GM21786 (cell line): ENCODE results near the gene YIF1B.
A peak's percentile ranks its signal among the peaks of the same experiment; 100 is the strongest.

Experiments
- ATAC-seq: cut with Tn5 transposase; IDR thresholded peaks from one replicate; pipeline ENCODE4 v1.9.1; 2021; ENCODE audit not compliant: unreplicated experiment

YIF1B gene

DNA sequence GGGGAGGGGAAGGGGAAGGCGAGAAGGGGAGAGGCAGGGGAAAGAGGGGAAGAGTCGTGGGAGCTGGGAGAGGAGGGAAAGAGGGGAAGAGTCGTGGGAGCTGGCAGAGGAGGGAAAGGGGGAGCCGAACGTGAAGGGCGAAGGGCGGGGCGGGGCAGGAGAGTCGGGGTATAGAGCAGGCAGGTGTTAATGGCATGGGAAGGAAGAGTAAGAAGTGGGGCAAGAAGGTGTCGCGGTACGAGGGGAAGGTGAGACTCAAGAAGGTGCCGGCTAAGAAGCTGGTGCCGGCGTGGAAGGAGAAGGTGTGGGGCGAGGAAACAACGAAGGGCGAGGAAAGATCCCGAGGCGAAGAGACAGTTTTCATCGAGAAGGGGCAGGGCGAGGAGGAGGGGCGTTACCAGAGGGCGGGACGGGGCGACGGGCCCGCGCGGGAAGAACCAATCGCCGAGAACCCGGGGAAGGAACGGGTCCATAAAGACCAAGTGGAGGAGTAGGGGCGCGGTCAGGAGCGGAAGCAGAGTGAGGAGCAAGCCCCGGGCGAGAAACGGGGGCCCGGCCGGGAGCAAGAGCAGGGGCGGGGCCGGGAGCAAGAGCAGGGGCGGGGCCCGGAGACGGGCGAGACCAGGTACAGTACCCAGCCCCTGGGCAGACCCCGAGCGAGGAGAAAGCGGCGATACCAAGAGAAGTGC lies 20.3 kb upstream of the YIF1B start:
- ATAC-seq: peak; percentile 59

DNA sequence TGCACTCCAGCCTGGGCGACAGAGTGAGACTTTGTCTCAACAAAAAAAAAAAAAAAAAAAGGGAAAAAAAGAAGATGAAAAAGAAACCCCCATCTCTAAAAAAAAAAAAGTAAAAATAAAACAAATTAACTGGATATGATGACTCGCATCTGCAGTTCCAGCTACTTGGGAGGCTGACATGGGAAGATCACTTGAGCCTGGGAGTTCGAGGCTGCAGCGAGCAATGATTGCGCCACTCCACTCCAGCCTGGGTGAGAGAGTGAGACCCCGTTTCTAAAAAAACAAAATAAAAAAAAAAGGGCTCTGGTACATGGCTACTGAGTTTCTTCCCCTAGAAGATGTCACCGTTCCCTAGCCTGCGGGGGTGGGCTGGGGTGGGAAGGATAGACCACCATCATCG lies 17.5 kb upstream of the YIF1B start:
- ATAC-seq: no peak

DNA sequence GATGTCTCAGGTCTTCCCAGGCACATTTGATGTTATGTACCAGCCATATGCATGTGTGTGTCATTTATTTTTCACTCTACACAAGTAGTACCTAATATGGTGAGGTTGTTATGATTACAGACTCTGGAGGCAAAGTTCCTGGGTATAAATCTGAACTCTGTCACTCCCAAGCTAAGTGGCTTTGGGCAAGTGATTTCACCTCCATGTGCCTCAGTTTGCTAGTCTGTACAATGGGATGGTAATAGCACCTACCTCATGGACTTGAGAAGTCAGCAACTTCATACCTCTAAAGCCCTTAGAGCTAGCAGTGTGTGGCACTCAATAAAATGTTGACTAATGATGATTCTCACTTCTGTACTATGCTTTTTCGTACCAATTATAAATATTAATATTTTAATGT lies 16.0 kb upstream of the YIF1B start:
- no peak for ATAC-seq

DNA sequence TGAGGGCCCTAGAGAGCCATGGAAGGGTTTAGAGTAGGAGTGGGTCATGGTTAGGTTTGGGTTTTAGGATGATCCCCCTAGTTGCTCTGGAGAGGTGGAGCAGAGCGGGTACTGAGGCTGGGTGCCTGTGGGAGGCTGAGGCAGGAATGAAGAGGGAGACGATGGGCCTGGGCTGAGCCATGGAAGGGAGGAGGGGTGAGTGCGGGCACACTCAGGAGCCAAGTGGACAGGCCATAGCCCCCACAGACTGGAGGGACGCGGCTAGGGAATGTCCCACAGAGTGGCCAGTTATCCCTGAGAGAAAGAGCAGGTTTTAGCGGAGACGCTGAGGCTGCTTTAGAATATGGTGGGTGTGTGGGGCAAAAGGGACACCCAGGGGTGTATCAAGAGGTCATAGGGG lies 13.9 kb upstream of the YIF1B start:
- no peak for ATAC-seq

DNA sequence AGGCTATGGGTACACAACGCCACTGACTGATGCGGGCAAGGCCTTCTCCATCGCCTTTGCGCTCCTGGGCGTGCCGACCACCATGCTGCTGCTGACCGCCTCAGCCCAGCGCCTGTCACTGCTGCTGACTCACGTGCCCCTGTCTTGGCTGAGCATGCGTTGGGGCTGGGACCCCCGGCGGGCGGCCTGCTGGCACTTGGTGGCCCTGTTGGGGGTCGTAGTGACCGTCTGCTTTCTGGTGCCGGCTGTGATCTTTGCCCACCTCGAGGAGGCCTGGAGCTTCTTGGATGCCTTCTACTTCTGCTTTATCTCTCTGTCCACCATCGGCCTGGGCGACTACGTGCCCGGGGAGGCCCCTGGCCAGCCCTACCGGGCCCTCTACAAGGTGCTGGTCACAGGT lies 10.8 kb upstream of the YIF1B start:
- no peak for ATAC-seq

DNA sequence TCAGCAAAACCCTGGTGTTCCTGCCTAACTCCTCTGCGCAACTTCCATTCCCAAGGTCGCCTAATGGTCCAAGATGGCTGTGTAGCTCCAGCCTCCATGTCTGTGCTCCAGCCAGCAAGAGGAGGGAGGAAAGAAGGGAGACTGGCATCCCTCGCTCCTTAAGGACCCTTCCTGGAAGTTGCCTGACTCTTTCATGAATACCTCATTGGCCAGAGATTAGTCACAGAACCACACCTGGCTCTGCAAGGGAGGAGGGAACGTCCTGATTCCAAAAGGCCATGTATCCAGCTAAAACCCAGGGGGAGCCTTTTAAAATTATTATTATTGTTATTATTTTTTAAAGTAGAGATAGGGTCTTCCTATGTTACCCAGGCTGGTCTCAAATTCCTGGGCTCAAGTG lies 8.7 kb upstream of the YIF1B start:
- no peak for ATAC-seq

DNA sequence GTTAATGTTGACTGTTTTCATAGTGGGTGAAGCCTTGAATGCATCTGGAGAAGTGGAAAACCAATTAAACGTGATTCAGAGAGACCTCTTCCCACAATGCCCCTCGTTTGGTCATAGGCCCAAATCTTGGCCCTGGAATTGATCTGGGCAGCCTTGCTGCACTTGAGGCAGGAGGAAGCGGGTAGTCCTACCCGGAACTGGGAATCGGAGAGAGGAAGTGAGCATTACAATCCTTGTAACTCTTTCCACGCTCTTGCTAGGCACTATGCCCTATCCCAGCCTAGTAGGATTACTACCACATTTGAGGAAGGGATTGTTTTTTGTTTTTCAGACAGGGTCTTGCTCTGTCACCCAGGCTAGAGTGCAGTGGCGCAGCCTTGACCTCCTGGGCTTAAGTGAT lies 7.5 kb upstream of the YIF1B start:
- ATAC-seq: no peak

DNA sequence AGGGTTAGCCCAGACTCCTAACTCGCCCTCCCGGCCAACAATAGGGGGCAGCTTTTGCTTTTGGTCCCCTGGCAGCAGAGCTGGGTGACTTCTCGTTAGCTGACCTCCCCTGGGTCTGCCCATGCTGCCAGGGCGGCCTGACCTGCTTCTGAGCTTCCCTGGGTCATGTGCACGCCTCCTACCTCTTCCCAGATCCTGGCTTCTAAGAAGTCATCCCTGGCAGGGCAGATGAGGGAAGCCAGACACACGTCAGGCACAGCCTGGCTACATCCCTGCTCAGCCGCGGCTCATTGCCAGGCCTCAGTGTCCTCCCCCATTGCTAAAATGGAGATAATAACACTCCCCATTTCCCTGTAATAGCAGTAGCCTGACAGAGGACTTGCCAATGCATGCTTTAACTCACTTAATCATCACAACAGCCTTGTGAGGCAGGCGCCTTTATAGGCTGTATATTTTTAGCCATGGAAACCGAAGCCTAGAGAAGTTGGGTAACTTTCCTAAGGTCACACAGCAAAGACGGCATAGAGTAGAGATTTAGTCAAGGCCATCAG lies 6.0 kb upstream of the YIF1B start:
- ATAC-seq: no peak

DNA sequence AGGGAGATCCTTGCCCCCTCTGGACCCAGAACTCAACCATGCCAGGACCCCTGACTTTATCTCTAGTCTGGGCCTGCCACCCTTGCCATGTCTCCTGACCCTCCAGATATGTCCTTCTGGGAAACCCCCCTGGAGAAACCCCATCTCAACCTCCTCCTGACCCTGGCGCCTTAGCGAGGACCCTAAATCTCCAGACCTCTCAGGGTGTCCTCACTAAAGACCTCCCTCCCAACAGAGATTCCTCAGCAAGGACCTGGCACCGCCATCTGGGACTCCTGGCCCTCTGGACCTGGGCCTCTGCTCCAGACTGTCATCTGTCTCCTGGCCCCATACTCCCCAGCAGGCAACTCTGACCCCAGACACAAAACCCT lies 5.2 kb upstream of the YIF1B start:
- ATAC-seq: no peak

DNA sequence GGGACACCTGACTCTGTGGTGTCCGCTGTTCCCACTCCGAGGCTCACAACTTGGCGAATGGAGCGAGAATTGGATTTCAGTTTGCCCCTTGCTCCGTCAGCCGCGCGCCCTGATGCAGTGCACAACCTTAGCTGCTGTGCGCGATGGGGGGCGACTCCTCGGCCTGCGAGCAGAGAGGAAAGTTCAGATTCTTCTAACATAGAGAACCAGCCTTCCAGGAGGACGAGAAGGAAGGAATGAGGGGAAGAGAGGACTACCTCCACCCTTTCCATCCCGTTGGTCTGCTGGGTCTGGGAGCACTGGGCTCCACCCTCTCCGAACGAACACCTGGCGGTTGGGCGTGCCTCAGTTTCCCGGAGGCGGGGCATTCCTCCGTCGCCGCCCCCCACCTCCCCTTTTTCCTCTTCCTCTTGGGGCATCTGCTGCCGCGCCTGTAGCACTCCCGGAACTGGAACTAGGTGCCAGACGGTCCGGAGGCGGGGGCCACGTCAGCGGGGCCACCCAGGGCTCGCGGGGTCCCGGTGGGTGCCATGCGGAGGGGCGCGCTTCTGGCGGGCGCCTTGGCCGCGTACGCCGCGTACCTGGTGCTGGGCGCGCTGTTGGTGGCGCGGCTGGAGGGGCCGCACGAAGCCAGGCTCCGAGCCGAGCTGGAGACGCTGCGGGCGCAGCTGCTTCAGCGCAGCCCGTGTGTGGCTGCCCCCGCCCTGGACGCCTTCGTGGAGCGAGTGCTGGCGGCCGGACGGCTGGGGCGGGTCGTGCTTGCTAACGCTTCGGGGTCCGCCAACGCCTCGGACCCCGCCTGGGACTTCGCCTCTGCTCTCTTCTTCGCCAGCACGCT lies 3.9 kb upstream of the YIF1B start, which contains the start of gene KCNK6:
KCNK6 (plus strand) TSS at position 425 of the 838 bp plus-strand sequence; CDS start at position 531, 106 bp downstream.
- no peak for ATAC-seq

DNA sequence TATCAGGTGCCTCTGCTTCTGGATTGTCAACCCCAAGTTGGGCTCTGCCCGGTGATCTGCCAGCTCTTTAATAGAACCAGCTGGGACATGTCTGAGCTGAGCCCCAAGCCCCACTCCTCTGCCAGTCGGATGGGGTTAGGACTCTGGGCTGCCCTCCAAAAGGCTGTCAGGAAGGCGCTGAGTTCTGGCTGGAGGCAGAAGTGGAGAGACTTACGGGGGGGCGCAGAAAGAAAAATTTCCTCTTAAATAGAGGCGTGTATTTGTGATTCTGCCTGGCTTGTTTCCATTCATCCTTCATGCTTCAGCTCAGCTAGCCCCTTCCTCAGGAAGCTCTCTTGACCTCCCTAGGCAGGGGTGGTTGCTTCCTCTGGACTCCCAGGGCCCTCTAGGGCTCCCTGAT lies 2.9 kb upstream of the YIF1B start:
- ATAC-seq: no peak

DNA sequence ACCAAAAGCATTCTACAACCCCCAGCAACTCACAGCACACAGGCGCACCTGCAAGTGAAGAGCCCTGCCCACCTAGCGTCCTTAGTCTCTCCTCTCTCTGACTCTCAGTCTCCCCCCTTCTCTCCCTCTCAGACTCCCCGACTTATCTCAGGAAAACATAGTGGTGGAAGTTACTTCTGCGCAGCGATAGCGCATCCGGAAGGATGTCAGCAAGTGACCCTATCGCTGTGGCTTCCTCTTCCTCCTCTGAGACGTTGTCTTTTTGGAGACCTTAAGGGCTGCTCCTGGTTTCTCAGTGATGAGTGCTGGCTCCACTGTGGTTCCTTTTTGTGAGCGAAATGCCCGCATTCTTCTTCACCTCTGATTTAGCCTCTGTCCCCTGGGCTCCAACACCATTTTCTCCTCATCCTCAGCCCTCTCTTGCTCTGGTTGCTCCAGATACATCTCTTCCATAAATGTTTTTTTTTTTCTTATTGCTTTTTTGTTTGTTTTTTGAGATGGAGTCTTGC lies 1.4 kb upstream of the YIF1B start:
- no peak for ATAC-seq

DNA sequence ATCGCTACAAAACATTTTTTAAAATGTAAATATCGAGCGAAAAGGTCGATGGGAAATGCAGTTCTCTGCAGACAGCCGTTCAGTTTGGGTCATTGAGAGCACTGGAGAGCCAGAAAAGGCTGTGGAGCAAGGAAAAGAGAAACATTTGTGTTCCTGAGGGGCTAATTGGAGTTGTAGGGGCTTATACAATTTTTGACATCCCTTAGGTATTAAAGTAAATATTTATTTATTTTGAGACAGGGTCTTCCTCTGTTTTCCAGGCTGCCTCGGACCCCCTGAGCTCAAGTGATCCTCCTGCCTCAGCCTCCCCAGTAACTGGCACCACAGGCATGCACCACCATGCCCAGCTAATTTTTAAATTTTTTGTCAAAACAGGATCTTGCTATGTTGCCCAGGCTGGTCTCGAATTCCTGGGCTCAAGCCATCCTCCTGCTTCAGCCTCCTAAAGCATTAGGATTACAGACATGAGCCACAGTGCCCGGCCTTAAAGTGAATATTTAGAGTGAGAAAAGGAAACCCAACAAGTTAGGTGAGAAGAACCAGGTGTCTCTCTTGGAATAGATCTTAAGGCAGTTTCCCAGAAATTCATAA lies 825 bp upstream of the YIF1B start:
- ATAC-seq: no peak

DNA sequence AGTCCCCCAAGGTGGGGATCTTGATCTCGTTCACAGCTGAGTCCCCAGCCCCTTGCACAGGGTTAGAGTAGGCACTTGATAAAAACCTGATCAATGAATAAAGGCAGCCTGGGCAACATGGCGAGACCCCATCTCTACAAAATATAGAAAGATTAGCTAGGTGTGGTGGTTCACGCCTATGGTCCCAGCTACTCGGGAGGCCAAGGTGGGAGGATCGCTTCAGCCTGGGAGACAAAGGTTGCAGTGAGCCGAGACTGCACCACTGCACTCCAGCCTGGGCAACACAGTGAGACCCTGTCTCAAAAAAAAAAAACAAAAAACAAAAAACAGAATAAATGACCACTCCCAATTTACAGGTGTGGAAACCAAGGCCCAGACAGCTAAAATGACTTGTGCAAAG lies 4.8 kb downstream of the YIF1B start:
- no peak for ATAC-seq

DNA sequence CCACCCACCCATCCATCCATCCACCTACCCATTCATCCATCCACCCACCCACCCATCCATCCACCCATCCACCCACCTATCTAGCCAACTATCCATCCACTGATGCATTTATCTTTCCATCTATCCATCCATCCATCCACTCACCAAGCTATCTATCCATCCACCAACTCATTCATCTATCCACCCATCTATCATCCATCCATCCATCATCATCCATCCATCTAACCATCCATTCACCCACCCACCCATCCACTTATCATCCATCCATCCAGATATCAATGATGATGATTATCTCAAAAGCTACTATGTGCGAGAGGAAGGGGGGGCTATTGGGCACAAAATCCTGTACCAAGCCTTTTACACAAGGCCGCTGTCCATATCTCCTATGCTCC lies 5.5 kb downstream of the YIF1B start:
- no peak for ATAC-seq

DNA sequence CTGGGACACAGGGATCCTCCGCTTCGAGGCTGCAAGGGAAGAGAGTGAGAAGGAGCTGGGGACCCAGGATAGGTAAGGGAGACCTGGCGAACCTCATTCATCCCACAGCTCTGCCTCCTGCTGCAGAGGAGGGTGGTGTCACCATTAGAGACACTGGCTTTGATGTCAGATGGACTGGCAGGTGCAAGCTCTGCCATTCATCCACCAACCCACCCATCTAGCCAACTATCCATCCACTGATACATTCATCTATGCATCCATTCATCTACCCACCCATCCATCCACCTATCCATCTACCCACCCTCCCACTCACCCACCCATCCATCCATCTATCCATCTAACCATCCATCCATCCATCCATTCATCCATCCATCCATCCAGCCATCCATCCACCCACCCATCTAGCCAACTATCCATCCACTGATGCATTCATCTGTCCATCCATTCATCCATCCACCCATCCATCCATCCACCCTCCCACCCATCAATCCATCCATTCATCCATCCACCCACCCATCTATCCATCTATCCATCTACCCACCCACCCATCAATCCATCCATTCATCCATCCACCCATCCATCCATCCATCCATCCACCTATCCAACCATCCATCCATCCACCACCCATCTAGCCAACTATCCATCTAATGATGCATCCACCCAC lies 6.0 kb downstream of the YIF1B start:
- no peak for ATAC-seq

DNA sequence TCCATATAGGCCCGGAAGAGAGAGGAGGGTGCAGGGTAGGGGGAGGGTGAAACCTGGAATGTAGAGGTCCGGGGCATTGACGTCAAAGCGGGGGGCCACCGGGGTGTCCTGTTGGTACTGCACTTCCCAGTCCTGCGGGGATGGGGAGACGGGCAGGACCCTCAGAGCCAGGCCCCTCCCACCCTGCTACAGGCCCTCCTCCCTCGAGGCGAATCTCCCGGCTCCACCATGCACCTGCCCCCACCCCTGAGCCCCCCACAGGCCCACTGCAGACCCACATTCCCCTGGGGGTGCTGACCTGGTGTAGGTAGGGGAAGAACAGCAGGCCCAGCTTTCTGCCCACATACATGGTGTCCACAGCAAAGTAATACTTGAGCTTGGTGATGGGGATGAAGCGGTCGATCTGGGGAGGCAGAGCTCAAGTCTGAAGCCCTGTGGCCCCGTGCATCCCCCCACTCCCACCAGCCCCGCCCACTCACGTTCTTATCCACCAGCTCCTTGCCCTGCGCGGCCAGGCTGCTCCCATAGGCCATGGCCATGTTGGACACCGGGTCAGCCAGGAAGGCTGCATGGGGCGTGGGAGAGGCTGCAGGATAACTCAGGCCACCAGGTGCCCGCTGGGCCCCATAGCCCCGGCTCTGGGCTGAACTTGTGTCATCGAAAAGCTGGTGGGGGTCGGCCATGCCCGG lies 6.7 kb downstream of the YIF1B start:
- no peak for ATAC-seq

DNA sequence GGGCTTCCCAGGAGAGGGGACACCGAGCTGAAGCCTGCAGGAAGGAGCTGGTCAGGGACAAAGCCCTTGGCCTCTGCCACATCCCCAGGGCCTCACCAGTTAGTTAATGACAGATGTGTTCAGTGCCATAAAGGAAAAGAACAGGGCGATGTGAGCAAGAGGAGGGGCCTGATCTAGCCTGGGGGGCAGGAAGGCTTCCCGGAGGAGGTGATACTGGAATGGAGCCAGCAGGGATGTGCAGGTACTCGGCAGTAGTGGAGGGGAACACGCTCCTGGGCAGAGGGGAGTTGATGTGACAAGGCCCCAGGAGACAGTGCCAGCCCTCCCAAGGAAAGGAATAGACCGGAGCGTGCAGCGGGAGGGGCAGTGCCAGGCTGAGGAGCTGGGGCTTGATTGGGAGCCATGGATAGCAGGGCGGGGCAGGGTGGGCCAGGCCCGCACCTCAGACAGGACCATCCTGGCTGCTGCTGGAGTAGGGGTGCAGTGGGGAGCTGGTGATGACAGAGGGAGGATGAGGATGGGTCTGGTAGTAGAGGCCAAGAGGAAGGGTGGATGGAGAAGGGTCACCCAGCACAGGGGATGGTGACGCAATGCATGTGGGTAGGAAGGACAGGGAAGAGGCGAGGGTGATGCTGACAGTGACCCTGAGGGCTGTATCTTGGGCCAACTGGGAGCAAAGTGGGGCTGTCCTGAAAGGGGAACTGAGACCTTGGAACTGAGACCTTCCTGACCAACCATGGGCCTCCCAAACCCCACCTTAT lies 7.6 kb downstream of the YIF1B start:
- ATAC-seq: no peak

DNA sequence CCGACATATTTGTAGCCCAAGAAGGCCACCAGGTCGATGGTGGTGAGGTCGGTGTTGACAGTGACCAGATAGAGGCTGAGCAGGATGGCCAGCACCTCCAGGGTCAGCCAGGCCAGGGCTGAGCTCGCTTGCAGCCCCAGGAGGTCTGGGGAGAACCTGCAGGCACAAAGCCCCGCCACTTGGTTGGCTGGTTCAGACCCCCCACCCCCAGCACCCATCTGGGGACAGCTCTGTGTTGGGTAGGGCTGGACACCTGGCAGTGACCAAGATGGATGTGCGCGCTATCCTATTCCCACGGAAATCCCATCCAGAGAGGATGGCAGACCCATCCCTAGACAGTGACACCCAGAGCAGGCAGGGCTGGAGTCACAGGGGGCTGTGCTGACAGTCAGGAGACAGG lies 8.2 kb downstream of the YIF1B start:
- no peak for ATAC-seq

DNA sequence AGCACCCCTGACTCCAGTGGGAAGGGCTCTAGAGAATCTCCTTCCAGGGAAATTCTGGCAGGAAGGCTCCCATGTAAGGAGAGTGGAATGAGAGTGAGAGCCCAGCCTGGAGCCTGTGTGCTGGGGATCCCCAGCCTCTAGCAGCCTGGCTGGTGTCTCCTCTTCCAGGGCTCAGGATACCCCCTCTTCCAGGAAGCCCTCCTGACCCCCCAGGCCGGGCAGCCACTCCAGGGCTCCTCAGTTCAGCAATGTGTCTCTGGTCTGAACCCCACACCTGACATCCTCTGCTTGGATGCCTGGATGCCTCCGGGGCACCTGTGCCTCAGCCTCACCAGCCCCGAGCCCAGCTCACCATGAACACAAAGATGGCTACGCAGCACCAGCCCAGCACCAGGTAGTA lies 8.7 kb downstream of the YIF1B start:
- ATAC-seq: no peak
